ENCODE data around the gene ZNF211.

- TF ChIP-seq, protein P1, sequence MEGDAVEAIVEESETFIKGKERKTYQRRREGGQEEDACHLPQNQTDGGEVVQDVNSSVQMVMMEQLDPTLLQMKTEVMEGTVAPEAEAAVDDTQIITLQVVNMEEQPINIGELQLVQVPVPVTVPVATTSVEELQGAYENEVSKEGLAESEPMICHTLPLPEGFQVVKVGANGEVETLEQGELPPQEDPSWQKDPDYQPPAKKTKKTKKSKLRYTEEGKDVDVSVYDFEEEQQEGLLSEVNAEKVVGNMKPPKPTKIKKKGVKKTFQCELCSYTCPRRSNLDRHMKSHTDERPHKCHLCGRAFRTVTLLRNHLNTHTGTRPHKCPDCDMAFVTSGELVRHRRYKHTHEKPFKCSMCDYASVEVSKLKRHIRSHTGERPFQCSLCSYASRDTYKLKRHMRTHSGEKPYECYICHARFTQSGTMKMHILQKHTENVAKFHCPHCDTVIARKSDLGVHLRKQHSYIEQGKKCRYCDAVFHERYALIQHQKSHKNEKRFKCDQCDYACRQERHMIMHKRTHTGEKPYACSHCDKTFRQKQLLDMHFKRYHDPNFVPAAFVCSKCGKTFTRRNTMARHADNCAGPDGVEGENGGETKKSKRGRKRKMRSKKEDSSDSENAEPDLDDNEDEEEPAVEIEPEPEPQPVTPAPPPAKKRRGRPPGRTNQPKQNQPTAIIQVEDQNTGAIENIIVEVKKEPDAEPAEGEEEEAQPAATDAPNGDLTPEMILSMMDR (IDR thresholded peaks at IDR 0.05 in 4 of 5, conservative IDR thresholded peaks at IDR 0.05 in 1 of 5) = no peak
- TF ChIP-seq POLR2A (IDR thresholded peaks at IDR 0.05) = no peak
Measured at GRCh38 chr19:57641715-57642234, 8.8 kb downstream of the ZNF211 start.
